OCI-LY3 (cell line): Measurements from ENCODE around the gene PITPNM3.

Experiments used
- CTCF ChIP-seq: fragments of 200-600, 300-600 bp; sonication (generic); IDR thresholded peaks from 2 replicates; pipeline ENCODE4 v1.5.1; 2014; ENCODE audit warnings: antibody characterized with exemption, low read length, low read depth
- EZH2phosphoT487 ChIP-seq: fragments of 200-600 bp; shearing (Covaris generic); IDR thresholded peaks from 2 replicates; pipeline ENCODE4 v1.6.1; 2018; ENCODE audit warnings: antibody characterized with exemption, mixed run types, low read depth

- TF ChIP-seq CTCF (peak; percentile 64), EZH2phosphoT487 (no peak)
Measured at GRCh38 chr17:6421700-6422604, 134.4 kb downstream of the PITPNM3 start.
